ENCODE measurements around the gene JAKMIP1.

JAKMIP1 gene

GRCh38 chr4:6021831-6022606 lies 178.3 kb downstream of the JAKMIP1 start:
- Histone ChIP-seq H3K9ac (no peak overlapping the region), H3K4me2 (no peak overlapping the region), H3K4me3 (no peak overlapping the region), H3K27me3 (no peaks in the 10 kb centered on the region), H3K9me3 (replicated peaks in 1 of 11) (no peaks in the 10 kb centered on the region), H3K27ac (no peak overlapping the region), H3K4me1 (no peaks in the 10 kb centered on the region), H4K20me1 (peaks cover 0 to 5% (median 0%) of the 10 kb centered on the region in 11 experiments; a peak in 1 of 22 replicates), H3K36me3 (no peaks in the 10 kb centered on the region)
- TF ChIP-seq Cebpa-rat (IDR thresholded peaks at IDR 0.05) = no peak

GRCh38 chr4:6020613-6021012 lies 179.7 kb downstream of the JAKMIP1 start:
- Histone ChIP-seq H4K20me1 (peaks cover 0 to 5% (median 0%) of the 10 kb centered on the region in 11 experiments; a peak in 1 of 22 replicates), H3K4me2 (no peak overlapping the region), H3K27ac (no peak overlapping the region), H3K4me1 (no peaks in the 10 kb centered on the region), H3K4me3 (no peak overlapping the region), H3K9me3 (replicated peaks in 1 of 11) (no peaks in the 10 kb centered on the region), H3K9ac (no peak overlapping the region), H3K27me3 (no peaks in the 10 kb centered on the region), H3K36me3 (no peaks in the 10 kb centered on the region)
- TF ChIP-seq Cebpa-rat (IDR thresholded peaks at IDR 0.05) = no peak

- no peaks in the 10 kb centered on the region for H3K9me3 ChIP-seq (replicated peaks in 1 of 11)
- H3K36me3 ChIP-seq = no peaks in the 10 kb centered on the region
- peaks cover 0 to 5% (median 0%) of the 10 kb centered on the region in 11 experiments; a peak in 1 of 22 replicates for H4K20me1 ChIP-seq
- no peaks in the 10 kb centered on the region for H3K4me1 ChIP-seq
- H3K4me2 ChIP-seq = no peak overlapping the region
- no peak overlapping the region for H3K9ac ChIP-seq
- H3K27ac ChIP-seq = no peak overlapping the region
- no peaks in the 10 kb centered on the region for H3K27me3 ChIP-seq
- no peak overlapping the region for H3K4me3 ChIP-seq
- TF ChIP-seq Cebpa-rat (IDR thresholded peaks at IDR 0.05) = no peak
Measured at GRCh38 chr4:6019316-6020263, 180.8 kb downstream of the JAKMIP1 start.

- Histone ChIP-seq H3K9ac (no peak within 1 kb of the TSS), H3K4me3 (no peak within 1 kb of the TSS), H3K4me2 (no peak within 1 kb of the TSS), H3K36me3 (no peaks in the 10 kb centered on the region), H3K9me3 (replicated peaks in 1 of 11) (no peaks in the 10 kb centered on the region), H3K27me3 (no peaks in the 10 kb centered on the region), H3K27ac (no peak within 1 kb of the TSS), H3K4me1 (no peaks in the 10 kb centered on the region), H4K20me1 (no peaks in the 10 kb centered on the region)
- no peak for TF ChIP-seq Cebpa-rat (IDR thresholded peaks at IDR 0.05)
Measured at GRCh38 chr4:6018331-6018730, 182.0 kb downstream of the JAKMIP1 start, which contains the start of gene C4orf50. Gene C4orf50 (minus strand): TSS chr4:6018431.

DNA sequence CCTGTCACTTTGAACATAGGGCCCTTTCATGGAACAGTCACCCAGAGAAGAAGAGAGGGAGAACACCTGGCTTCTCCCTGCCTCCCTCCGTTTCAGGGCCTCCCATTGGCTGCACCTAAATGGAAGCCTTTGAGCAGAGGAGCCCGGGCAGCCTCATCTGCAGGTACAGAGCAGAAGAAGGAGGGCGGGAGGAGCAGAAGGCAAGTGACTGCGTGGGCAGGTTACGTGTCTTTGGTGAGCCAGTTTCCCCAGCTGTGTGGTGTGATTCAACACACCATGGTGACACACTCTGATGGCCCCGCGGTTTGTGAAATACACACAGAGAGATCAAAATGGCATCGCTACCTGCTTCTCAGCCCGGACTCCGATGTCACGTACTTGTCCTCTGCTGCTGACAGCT lies 182.5 kb downstream of the JAKMIP1 start:
- no peak overlapping the region for H3K4me2 ChIP-seq

DNA sequence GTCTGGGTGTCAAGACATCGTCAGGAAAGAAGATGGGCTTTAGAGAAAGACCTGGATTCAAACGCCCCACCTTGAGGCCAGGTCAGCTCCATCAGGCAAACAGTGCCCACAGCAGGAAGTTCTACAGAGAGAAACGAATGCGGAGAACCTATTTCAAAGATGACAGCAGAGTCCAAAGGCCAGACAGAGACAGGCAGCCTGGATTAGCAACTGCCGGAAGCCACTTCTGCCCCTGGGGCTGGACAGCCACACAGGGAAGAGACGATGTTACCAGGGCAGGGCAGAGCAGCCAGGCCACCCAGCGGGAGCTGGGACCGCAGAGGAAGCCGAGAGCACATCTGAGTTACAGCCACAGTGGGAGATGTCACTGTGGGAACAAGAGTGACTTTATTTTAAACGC lies 183.3 kb downstream of the JAKMIP1 start:
- no peaks in the 10 kb centered on the region for H4K20me1 ChIP-seq
- no peak overlapping the region for H3K4me2 ChIP-seq
- H3K27me3 ChIP-seq = no peaks in the 10 kb centered on the region
- no peak overlapping the region for H3K4me3 ChIP-seq
- H3K4me1 ChIP-seq = peaks cover 0 to 4% (median under 1%) of the 10 kb centered on the region in 10 experiments; a peak in 8 of 20 replicates
- no peak overlapping the region for H3K27ac ChIP-seq
- no peaks in the 10 kb centered on the region for H3K36me3 ChIP-seq
- H3K9ac ChIP-seq = no peak overlapping the region
- no peaks in the 10 kb centered on the region for H3K9me3 ChIP-seq (replicated peaks in 1 of 11)
- TF ChIP-seq Cebpa-rat (IDR thresholded peaks at IDR 0.05) = no peak

More for the DNA sequence above, 182.5 kb downstream of the JAKMIP1 start:
- Histone ChIP-seq H4K20me1 (no peaks in the 10 kb centered on the region), H3K27ac (no peak overlapping the region), H3K9ac (no peak overlapping the region), H3K36me3 (no peaks in the 10 kb centered on the region), H3K27me3 (no peaks in the 10 kb centered on the region), H3K4me3 (no peak overlapping the region), H3K9me3 (replicated peaks in 1 of 11) (no peaks in the 10 kb centered on the region), H3K4me1 (no peaks in the 10 kb centered on the region)
- no peak for TF ChIP-seq Cebpa-rat (IDR thresholded peaks at IDR 0.05)

- Histone ChIP-seq H3K9ac (no peak overlapping the region), H3K27ac (no peak overlapping the region), H3K4me1 (peaks cover 0 to 36% (median 25%) of the 10 kb centered on the region in 10 experiments; a peak in 17 of 20 replicates), H3K4me2 (no peak overlapping the region), H3K27me3 (peaks cover 10 to 18% (median 14%) of the 10 kb centered on the region in 11 experiments), H3K9me3 (replicated peaks in 1 of 11) (no peaks in the 10 kb centered on the region), H4K20me1 (peaks cover 0 to 11% (median 5%) of the 10 kb centered on the region in 11 experiments; a peak in 8 of 22 replicates), H3K36me3 (no peaks in the 10 kb centered on the region), H3K4me3 (no peak overlapping the region)
- no peak for TF ChIP-seq Cebpa-rat (IDR thresholded peaks at IDR 0.05)
Measured at GRCh38 chr4:6013564-6013963, 186.8 kb downstream of the JAKMIP1 start.

DNA sequence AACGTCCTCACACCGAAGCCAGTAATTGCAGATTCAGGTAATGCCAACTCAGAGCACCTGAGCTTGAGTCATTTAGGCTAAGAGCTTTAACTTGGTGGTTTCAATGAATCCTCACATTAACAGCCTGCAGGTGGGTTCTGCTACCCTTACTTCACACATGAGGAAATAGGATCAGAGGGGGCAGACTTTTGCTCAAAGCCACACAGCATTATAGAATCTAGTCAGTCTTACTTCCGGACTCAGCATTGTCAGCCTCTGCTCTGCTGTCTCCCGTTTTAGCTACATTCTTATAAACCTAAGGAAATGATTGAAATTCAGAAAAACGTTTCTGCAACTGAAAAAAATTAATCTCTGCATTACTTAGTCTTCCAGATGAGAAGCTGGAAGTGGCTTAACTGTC lies 188.1 kb downstream of the JAKMIP1 start:
- Histone ChIP-seq H3K4me2 (peak overlapping the region in 5 of 11 experiments; percentile 54 to 75 (median 67); a peak in 5 of 22 replicates), H3K4me3 (no peak overlapping the region), H3K27ac (no peak overlapping the region), H3K27me3 (peaks cover 22 to 31% (median 27%) of the 10 kb centered on the region in 11 experiments), H3K4me1 (peaks cover 6 to 45% (median 33%) of the 10 kb centered on the region in 10 experiments; a peak in 17 of 20 replicates), H3K9me3 (replicated peaks in 1 of 11) (no peaks in the 10 kb centered on the region), H3K36me3 (no peaks in the 10 kb centered on the region), H4K20me1 (peaks cover 0 to 19% (median 11%) of the 10 kb centered on the region in 11 experiments; a peak in 11 of 22 replicates), H3K9ac (no peak overlapping the region)
- TF ChIP-seq Cebpa-rat (IDR thresholded peaks at IDR 0.05) = no peak

DNA sequence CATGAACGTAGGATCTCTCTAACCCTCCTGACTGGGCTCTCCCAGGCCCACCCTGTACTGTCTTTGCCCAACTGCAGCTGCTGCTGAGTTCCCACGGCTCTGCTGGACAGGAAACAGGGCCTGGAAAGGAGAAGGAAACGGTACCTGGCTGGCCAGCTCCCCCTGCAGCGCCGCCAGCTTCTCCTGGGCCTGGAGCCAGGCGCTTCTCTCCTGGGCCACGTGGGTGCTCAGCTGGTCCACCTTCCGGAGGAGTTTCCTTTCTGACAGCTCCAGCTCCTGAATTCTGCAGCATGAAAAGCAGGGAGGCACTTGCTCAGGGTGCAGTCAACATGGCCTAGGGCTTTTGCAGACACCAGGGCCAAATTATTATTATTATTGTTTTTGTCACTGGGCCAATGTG lies 188.7 kb downstream of the JAKMIP1 start:
- no peak overlapping the region for H3K4me3 ChIP-seq
- H3K9ac ChIP-seq = no peak overlapping the region
- TF ChIP-seq Cebpa-rat (IDR thresholded peaks at IDR 0.05) = no peak
- no peak overlapping the region for H3K27ac ChIP-seq
- no peaks in the 10 kb centered on the region for H3K9me3 ChIP-seq (replicated peaks in 1 of 11)
- H3K4me1 ChIP-seq = peaks cover 6 to 45% (median 33%) of the 10 kb centered on the region in 10 experiments; a peak in 17 of 20 replicates
- peaks cover 24 to 35% (median 30%) of the 10 kb centered on the region in 11 experiments for H3K27me3 ChIP-seq
- peak overlapping the region in 10 of 11 experiments; percentile 8 to 75 (median 62); a peak in 18 of 22 replicates for H3K4me2 ChIP-seq
- H3K36me3 ChIP-seq = no peaks in the 10 kb centered on the region
- peaks cover 0 to 19% (median 11%) of the 10 kb centered on the region in 11 experiments; a peak in 11 of 22 replicates for H4K20me1 ChIP-seq
